Left kidney (tissue), 2 donors: Measurements from ENCODE around the gene LGR4. TPM values are rescaled to one million over a fixed set of nuclear protein-coding genes. Genes with fewer than 3 reads are reported as not detected.

ENCODE experiments used
- DNase-seq: peaks from one replicate; pipeline ENCODE4 v3.0.0-alpha.2; 2013
- polyA plus RNA-seq: library from polyadenylated mRNA; unstranded; fragments of 120-200 nt; gene quantifications from one replicate; pipeline ENCODE4 v1.2.1, GENCODE V29; 2013; ENCODE audit not compliant: insufficient read length

Gene LGR4
- polyA plus RNA-seq, 1 donor: 152 TPM

DNA sequence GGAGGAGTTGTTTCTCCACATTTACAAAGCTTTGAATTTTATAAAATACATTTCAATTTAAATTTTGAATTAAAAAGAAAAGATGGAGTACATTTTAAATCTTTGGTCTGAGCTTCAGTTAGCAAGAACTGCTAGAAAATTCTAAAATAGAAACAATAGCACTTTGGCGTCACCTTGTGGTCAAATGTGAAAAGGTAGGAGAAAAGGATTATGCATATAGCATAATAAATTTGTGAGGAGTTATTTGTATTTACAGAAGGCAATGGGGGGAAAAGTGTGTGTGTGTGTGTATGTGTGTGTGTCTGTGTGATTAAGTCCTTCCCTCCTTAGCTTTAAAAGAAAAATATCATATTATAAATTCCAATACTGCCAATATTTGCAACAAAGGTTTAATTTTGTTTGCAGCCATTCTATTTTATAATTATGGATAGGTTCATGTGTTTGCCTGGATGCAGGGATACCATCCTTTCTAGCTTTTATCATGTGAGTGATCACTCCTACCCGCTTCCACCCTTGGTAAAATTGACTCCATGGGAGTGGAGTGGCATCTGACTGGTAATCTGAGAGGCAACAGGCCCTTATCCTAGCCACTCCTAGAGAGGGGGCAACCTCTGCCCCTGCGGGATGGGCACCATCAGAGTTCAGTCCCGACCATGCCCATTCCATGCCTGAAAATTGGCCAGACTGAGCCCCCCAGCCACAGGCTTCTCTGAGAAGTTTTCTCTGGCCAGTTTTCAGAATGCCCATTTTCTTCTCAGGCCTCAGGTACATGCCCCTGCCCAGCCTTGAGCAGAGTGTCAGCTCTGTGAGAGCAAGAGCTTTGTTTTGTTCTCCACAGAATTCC is 13.6 kb upstream of the LGR4 start:
- DNase-seq: no peak

- DNase-seq: no peak
These were observed 10.2 kb upstream of the LGR4 start for GRCh38 chr11:27482793-27483192.

GRCh38 chr11:27481992-27482391 is 9.4 kb upstream of the LGR4 start:
- DNase-seq: no peak

GRCh38 chr11:27477831-27478230 is 5.2 kb upstream of the LGR4 start:
- no peak for DNase-seq

- no peak for DNase-seq
These were observed 4.7 kb upstream of the LGR4 start for GRCh38 chr11:27477243-27477642.

DNA sequence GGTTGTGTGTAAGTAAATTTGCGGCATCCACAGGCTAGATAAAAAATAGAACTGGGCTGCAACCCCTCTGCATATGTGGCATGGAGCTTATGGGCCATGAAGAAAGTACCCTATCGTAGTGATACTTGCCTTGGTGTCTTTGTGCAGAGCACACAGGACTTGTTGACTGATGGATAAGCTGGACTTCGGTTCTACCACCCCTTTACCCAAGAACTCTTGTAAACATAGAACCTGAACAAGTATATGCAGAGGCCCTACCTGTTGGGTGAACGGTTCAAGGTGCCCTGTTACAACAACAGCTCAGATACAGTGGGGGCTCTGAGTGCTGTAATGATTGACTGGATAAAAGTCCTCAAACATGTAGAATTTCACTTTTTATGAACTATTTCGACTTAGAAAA is 3.0 kb upstream of the LGR4 start:
- DNase-seq: no peak

DNA sequence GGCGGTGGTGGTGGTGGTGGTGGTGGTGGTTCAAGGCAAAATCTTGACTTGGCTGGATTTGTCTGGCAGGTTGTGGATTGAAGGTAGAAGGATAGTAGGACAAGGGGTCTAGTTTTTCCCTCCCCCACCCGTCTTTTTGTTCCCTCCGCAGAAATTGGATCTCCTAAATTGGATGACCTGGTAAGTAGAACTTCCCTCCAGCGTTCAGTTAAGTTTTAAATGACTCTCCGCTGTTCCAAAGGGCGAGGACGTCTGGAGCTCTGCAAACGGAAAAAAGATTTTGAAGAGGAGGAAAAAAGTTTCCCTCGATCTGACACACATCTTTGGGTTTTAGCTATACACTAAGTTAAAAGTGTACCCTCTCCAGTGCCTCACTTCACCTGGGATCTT is 422 bp upstream of the LGR4 start:
- DNase-seq: no peak

- DNase-seq: no peak
These were observed 797 bp downstream of the LGR4 start for GRCh38 chr11:27471589-27472397.

- no peak for DNase-seq
These were observed 1.6 kb downstream of the LGR4 start for GRCh38 chr11:27470826-27471588.

DNA sequence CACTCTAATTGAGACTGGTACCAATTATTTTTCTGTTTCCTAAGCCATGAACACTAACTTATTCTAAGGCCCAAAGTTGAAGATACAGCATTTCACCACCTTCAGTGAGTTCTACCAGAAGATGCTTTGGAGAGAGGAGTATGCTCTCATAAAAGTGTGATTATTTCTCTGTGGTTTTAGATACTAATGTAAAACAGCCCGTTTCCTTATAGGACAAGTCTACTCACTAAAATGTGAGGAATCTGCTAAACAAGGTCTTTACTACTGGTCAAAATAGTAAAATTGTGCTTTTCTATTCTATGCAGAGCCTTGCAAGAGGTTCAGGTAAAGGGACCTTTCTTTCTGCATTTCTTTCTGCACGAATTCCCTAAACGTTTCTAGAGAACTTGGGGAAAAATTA is 2.4 kb downstream of the LGR4 start:
- DNase-seq: no peak

- DNase-seq: no peak
These were observed 3.4 kb downstream of the LGR4 start for GRCh38 chr11:27468995-27469695.

DNA sequence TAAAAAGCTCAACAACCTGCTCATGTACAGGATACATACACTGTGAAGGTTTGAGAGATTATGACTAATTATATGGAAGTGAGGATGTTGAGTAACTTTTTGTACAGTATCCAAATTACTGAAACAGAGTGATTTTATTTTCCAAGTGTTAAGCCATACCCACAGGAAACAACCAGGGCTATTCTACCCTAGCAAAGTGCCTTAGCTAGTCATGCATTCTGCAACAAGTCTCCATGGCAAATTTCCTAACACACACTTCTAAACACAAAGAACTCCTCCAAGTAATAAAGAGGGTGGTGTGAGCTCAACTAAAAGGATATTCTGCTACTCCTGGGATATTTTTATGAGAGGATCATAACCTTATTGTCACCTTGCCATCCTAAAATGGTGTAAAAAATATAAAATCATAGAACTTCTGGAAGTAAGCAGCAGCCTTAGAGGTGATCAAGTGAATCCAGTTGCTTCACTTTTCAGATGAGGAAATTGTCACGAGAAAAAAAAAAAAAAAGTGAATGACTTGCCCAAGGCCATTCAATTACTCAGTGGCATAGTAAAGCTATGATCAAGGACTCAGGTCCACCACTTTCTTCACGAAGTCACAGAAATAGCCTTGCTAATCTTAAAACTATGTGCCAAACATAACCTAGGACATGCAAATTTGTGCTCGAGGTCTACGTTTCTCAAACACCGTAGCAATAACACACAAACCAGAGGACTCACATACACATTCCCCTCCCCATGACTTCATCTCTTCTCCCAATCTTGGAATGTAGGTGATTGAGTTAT is 4.2 kb downstream of the LGR4 start:
- no peak for DNase-seq

DNA sequence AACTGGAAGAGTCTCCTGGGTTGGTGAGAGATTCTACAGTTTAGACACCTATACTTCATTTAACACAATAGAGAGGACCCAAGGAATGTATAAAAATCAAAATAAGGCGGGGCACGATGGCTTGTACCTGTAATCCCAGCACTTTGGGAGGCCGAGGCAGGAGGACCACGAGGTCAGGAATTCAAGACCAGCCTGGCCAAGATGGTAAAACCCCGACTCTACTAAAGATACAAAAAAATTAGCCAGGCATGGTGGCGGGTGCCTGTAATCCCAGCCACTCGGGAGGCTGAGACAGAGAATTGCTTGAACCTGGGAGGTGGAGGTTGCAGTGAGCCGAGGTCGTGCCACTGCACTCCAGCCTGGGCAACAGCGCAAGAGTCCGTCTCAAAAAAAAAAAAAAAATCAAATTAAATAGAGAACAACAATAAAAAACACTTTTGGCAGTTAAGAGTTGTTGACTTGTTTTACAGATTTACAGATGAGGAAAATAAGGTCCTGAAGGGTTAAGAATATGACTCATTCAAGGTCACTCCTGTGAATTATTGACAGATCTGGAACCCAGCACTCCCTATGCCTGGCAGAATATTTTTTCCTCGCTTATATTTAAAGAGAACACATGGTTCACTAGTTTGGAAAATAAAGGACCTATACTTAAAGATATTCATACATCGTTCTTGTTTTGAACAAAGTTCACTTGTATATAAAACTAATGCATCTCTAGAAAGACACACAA is 5.2 kb downstream of the LGR4 start:
- no peak for DNase-seq

- no peak for DNase-seq
These were observed 6.2 kb downstream of the LGR4 start for GRCh38 chr11:27466363-27466762.

- no peak for DNase-seq
These were observed 7.0 kb downstream of the LGR4 start for GRCh38 chr11:27465629-27466028.

GRCh38 chr11:27464909-27465308 is 7.7 kb downstream of the LGR4 start:
- DNase-seq: no peak

DNA sequence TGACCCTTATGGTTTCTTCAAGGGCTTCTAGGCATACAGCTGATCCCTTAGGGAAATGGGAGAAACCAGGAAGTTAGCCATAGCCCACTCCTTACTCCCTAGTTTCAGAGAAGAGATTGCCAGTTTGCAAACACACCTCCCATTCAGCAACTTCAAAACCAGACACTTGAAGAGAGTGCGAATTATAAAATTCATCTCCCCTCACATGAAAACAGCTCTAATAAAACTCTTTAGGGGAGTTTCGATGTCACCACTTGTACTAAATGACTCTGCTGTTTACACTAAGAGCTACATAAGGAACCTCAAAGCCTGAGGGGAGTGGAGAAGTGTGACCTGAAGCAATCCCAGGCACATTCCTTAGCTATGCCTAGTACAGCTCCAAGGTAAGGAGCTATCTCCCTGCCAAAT is 8.3 kb downstream of the LGR4 start:
- no peak for DNase-seq

- DNase-seq: no peak
These were observed 10.0 kb downstream of the LGR4 start for GRCh38 chr11:27462543-27462942.

DNA sequence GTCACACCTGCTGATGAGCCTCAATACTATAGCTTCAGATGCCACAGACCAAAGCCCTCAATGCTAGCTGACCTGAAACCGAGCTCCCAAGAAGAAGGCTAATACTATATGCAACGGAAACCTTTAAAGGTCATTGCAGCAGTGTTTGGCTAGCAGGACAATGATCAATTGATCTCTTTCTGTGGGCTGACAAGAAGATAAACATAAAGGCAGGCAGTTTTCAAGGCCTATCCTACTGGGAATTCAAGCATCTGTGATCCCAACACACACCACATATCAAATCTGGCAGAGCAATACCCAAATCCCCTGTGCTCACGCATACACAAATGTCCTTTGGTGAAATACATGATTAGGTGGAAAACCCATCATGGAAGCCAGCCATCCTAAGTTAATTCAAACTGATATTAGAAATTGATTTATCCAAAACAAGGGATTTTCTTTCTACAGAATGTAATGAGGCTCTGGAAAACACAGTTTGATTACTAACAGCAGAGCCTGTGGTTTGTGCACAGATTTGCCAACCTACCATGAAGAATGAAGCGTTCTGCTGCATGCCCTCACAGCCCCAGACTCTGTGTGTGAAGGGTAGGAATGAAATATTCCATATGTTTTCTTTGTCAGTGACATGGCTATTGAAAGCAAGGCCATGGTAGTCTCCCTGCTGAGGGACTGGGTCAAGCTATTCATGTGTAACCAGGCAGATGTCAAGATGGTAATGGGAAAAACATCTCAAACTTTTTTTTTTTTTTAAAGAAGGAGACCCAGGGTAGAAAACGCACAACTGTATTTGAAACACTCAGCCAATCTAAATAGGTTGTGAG is 12.2 kb downstream of the LGR4 start:
- no peak for DNase-seq

DNA sequence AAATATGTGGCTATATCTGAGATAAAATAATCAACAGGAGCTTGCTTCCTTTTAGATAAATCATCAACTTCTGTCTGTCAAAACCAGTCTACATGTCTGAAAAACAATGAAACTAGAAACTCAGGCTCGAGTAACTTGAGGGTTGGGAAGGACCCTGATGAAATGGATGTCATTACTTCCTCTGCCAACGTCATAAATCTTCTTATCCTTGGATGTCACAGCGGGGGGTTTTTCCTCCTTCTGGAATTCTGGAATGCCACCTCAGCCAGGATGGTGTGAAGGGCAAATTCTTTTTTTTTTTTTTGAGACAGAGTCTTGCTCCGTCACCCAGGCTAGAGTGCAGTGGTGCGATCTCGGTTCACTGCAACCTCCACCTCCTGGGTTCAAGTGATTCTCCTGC is 13.4 kb downstream of the LGR4 start:
- no peak for DNase-seq
